B cell (primary cell): ENCODE measurements around the gene CELF4.

ENCODE experiments used
- CTCF ChIP-seq: fragments of 200-600 bp; IDR thresholded peaks from one replicate; pipeline ENCODE4 v1.8.0; 2022; ENCODE audit warnings: antibody characterized with exemption, mild to moderate bottlenecking
- EZH2 ChIP-seq: IDR thresholded peaks from 2 replicates; pipeline ENCODE4 v1.6.1; 2012; ENCODE audit warnings: borderline replicate concordance, low read depth, mild to moderate bottlenecking, moderate library complexity, low read length; ENCODE audit not compliant: insufficient read depth, poor library complexity, severe bottlenecking

- TF ChIP-seq CTCF (no peak), EZH2 (no peak)
Observed at GRCh38 chr18:37442477-37442876, 123.1 kb downstream of the CELF4 start.
